HEK293T (cell line): ENCODE data around the gene MAMDC2.
"Not testable (repeated sequence)": the region's sequence is repeated elsewhere in the genome, so short reads cannot be mapped to it uniquely, and the experiment has no call there.

Source experiments
- ARNT ChIP-seq: fragments of 450-650 bp; IDR thresholded peaks from 2 replicates; pipeline ENCODE4 v1.6.1; 2017; ENCODE audit warnings: mild to moderate bottlenecking
- CTBP1 ChIP-seq: fragments of 450-650 bp; IDR thresholded peaks from 2 replicates; pipeline ENCODE4 v1.6.1; 2016; ENCODE audit warnings: borderline replicate concordance
- ELF4 ChIP-seq: fragments of 450-650 bp; IDR thresholded peaks from 2 replicates; pipeline ENCODE4 v1.6.1; 2017; ENCODE audit warnings: antibody characterized with exemption
- FOXA1 ChIP-seq: fragments of 450-650 bp; IDR thresholded peaks from 2 replicates; pipeline ENCODE4 v1.6.1; 2016; ENCODE audit warnings: mild to moderate bottlenecking
- FOXM1 ChIP-seq: fragments of 450-650 bp; IDR thresholded peaks from 2 replicates; pipeline ENCODE4 v1.6.1; 2017; ENCODE audit warnings: mild to moderate bottlenecking, borderline replicate concordance
- HDGF ChIP-seq: fragments of 450-650 bp; IDR thresholded peaks from 2 replicates; pipeline ENCODE4 v1.6.1; 2017; ENCODE audit warnings: antibody characterized with exemption, borderline replicate concordance
- SP1 ChIP-seq: fragments of 450-650 bp; IDR thresholded peaks from 2 replicates; pipeline ENCODE4 v1.6.1; 2017

DNA sequence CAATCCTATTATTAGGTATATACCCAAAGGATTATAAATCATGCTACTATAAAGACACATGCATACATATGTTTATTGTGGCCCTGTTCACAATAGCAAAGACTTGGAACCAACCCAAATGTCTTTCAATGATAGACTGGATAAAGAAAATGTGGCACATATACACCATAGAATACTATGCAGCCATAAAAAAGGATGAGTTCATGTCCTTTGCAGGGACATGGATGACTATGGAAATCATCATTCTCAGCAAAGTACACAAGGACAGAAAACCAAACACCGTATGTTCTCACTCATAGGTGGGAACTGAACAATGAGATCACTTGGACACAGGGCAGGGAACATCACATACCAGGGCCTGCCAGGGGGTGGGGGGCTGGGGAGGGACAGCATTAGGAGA, 202.3 kb downstream of the MAMDC2 start:
- not testable (repeated sequence) for TF ChIP-seq SP1, CTBP1, ARNT, FOXM1, ELF4, FOXA1, HDGF
